CD14-positive monocyte (primary cell): ENCODE results near the gene VILL. TPM values are rescaled to one million over a fixed set of nuclear protein-coding genes. Genes with fewer than 3 reads are reported as not detected.

Source experiments
- DNase-seq, 3 donors: peaks; one replicate each; pipeline ENCODE4 v3.0.0-alpha.2; 2011 to 2022
- H2AFZ ChIP-seq: 2 replicates; pipeline ENCODE4 v1.6.0; 2012; ENCODE audit warnings: mild to moderate bottlenecking, low read depth, low read length, inconsistent platforms; ENCODE audit not compliant: insufficient read depth, poor library complexity, severe bottlenecking
- H3K27ac ChIP-seq, 2 donors: 1 replicate in 1 of 2; 2 replicates in 1 of 2; pipeline ENCODE4 v1.5.1; 2012 to 2013; ENCODE audit warnings: low read length in 2 of 2, control low read depth in 1 of 2, inconsistent platforms in 1 of 2, low read depth in 1 of 2, mild to moderate bottlenecking in 1 of 2
- H3K27me3 ChIP-seq, 2 donors: one replicate each; pipeline versions ENCODE4 v1.6.0 to v1.6.1; 2011 to 2013; ENCODE audit warnings: low read length in 2 of 2; ENCODE audit not compliant: control insufficient read depth in 2 of 2, insufficient read depth in 2 of 2
- H3K36me3 ChIP-seq, 2 donors: replicated peaks in 1 of 2; 1 replicate in 1 of 2; 2 replicates in 1 of 2; pipeline versions ENCODE4 v1.5.1 to v1.6.1; 2012 to 2013; ENCODE audit warnings: low read length in 2 of 2, control low read depth in 1 of 2, inconsistent platforms in 1 of 2, mild to moderate bottlenecking in 1 of 2; ENCODE audit not compliant: insufficient read depth in 2 of 2, control insufficient read depth in 1 of 2
- H3K4me1 ChIP-seq, 2 donors: 1 replicate in 1 of 2; 2 replicates in 1 of 2; pipeline versions ENCODE4 v1.5.1 to v1.6.1; 2012 to 2013; ENCODE audit warnings: low read length in 2 of 2, control low read depth in 1 of 2, inconsistent platforms in 1 of 2, mild to moderate bottlenecking in 1 of 2, moderate library complexity in 1 of 2; ENCODE audit not compliant: insufficient read depth in 2 of 2, control insufficient read depth in 1 of 2
- H3K4me2 ChIP-seq: replicated peaks from 2 replicates; pipeline ENCODE3; 2012; ENCODE audit warnings: low read length, moderate library complexity, mild to moderate bottlenecking; ENCODE audit not compliant: poor library complexity, severe bottlenecking; ENCODE audit errors: extremely low read depth
- H3K4me3 ChIP-seq, 3 experiments: fragments of 200-600 bp in 1 of 3; sonication (generic) in 1 of 3; replicated peaks in 1 of 3; 1 replicate in 2 of 3; 2 replicates in 1 of 3; pipeline ENCODE4 v1.5.1; 2011 to 2013; ENCODE audit warnings: low read length in 3 of 3, mild to moderate bottlenecking in 3 of 3, control low read depth in 2 of 3, low read depth in 2 of 3, inconsistent platforms in 1 of 3, moderate library complexity in 1 of 3
- H3K79me2 ChIP-seq: 2 replicates; pipeline ENCODE4 v1.6.0; 2012; ENCODE audit warnings: mild to moderate bottlenecking, control low read depth, inconsistent platforms, low read length, moderate library complexity; ENCODE audit not compliant: insufficient read depth
- H3K9ac ChIP-seq: 2 replicates; pipeline ENCODE4 v1.6.0; 2017; ENCODE audit warnings: low read length, mild to moderate bottlenecking; ENCODE audit not compliant: insufficient read depth, poor library complexity, severe bottlenecking
- H3K9me3 ChIP-seq, 2 donors: replicated peaks in 1 of 2; 1 replicate in 1 of 2; 2 replicates in 1 of 2; pipeline versions ENCODE4 v1.5.1 to v1.6.1; 2012 to 2013; ENCODE audit warnings: low read length in 2 of 2, control low read depth in 1 of 2; ENCODE audit not compliant: control insufficient read depth in 1 of 2, insufficient read depth in 1 of 2
- H4K20me1 ChIP-seq: 2 replicates; pipeline ENCODE4 v1.6.0; 2012; ENCODE audit warnings: mild to moderate bottlenecking, low read length, control low read depth, moderate library complexity; ENCODE audit not compliant: insufficient read depth
- H3K27ac Mint-ChIP-seq, 7 donors: one replicate each; pipeline ENCODE4 v1.8.0; 2020; ENCODE audit warnings: mild to moderate bottlenecking in 7 of 7, mixed read lengths in 7 of 7, moderate library complexity in 6 of 7, inconsistent platforms in 2 of 7
- H3K27me3 Mint-ChIP-seq, 3 donors: one replicate each; pipeline ENCODE4 v1.8.0; 2021 to 2022; ENCODE audit warnings: low read depth in 3 of 3, mild to moderate bottlenecking in 3 of 3, mixed read lengths in 3 of 3, moderate library complexity in 3 of 3, inconsistent platforms in 1 of 3
- H3K36me3 Mint-ChIP-seq, 2 donors: one replicate each; pipeline ENCODE4 v1.8.0; 2020; ENCODE audit warnings: mixed read lengths in 2 of 2, inconsistent platforms in 1 of 2, mild to moderate bottlenecking in 1 of 2
- H3K4me1 Mint-ChIP-seq: one replicate; pipeline ENCODE4 v1.8.0; 2020; ENCODE audit warnings: mild to moderate bottlenecking, mixed read lengths
- H3K4me3 Mint-ChIP-seq, 2 donors: one replicate each; pipeline ENCODE4 v1.8.0; 2020; ENCODE audit warnings: mild to moderate bottlenecking in 2 of 2, mixed read lengths in 2 of 2, moderate library complexity in 1 of 2
- H3K9me3 Mint-ChIP-seq, 7 donors: one replicate each; pipeline ENCODE4 v1.8.0; 2020 to 2022; ENCODE audit warnings: mixed read lengths in 7 of 7, mild to moderate bottlenecking in 6 of 7, moderate library complexity in 6 of 7, inconsistent platforms in 2 of 7
- WGBS: methylation state at CpG from one replicate; pipeline ENCODE4 v1.1.5; 2013; ENCODE audit warnings: missing lambda C conversion rate; ENCODE audit not compliant: insufficient coverage; 5-methylcytosine and 5-hydroxymethylcytosine counted together
- intact Hi-C, 2 donors: fragments of 100-400 bp; cut with micrococcal nuclease; formaldehyde crosslinking; loops; one replicate each; pipeline versions ENCODE4 v1.15.0 to v1.15.1; 2023
- polyA plus RNA-seq, 3 donors: library from polyadenylated mRNA; depleted of rRNA in 1 of 3; unstranded in 2 of 3; stranded (reverse) in 1 of 3; fragments of 300-500 nt in 2 of 3; fragments of >200 nt in 1 of 3; fragmentation: Illumina TruSeq in 2 of 3; gene quantifications; 1 replicate in 2 of 3; 2 replicates in 1 of 3; pipeline ENCODE4 v1.2.3, GENCODE V29; 2012 to 2021
- TF ChIP-seq, protein P1 (sequence below): fragments of 200-600 bp; IDR thresholded peaks from one replicate; pipeline ENCODE4 v1.8.0; 2022; ENCODE audit warnings: antibody characterized with exemption, mild to moderate bottlenecking

The VILL gene
- polyA plus RNA-seq, 3 donors, result 4.4 to 29.1 (median 7.4) TPM

DNA sequence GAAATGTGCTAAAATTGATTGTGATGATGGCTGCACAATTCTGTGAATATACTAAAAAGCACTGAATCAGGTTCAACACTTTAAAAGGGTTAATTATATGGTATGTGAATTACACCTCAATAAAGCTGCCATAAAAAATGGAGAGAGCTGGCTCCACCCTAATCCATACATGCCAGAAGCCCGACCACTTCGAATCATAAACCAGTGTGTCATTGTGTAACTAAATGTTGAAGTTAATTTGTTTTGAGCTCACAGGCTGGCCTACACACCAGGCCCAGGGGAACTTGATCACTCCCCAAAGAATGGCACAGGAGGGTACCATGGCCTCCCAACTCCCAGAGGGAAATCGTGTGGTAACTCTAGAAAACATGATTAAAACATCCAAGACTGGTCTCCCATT, 24.9 kb downstream of the VILL start:
- intact Hi-C loops, result no loop called here
- peaks cover 30 to 45% of the 10 kb centered on the region in 2 donors for H3K36me3 Mint-ChIP-seq

DNA sequence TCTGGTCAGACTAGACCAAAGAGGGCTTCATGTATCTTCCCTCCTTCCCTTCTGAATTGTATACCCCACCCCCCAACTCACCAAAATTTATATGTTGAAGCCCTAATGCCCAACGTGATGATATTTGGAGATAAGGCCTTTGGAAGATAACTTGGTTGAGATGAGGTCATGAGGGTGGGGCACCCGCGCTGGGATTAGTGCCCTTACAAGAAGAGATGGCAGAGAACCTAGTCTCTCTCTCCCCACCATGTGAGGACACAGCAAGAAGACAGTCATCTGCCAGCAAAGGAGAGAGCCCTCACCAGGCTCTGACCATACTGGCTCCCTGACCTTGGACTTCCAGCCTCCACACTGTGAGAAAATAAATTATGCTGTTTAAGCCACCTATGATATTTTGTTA, 25.4 kb downstream of the VILL start:
- no peak for DNase-seq
- H3K4me1 ChIP-seq, result peaks cover 12 to 16% of the 10 kb centered on the region in 2 donors
- intact Hi-C loops, result no loop called here
- no CpG with 5 or more reads among the region's 3 CpGs for WGBS
- peaks cover 6 to 9% (median 8%) of the 10 kb centered on the region in 7 donors for H3K9me3 Mint-ChIP-seq
- peaks cover 0 to 3% (median 2%) of the 10 kb centered on the region in 3 donors for H3K27me3 Mint-ChIP-seq
- peaks cover 30 to 45% of the 10 kb centered on the region in 2 donors for H3K36me3 Mint-ChIP-seq
- no peaks in the 10 kb centered on the region for H4K20me1 ChIP-seq
- TF ChIP-seq, protein P1, sequence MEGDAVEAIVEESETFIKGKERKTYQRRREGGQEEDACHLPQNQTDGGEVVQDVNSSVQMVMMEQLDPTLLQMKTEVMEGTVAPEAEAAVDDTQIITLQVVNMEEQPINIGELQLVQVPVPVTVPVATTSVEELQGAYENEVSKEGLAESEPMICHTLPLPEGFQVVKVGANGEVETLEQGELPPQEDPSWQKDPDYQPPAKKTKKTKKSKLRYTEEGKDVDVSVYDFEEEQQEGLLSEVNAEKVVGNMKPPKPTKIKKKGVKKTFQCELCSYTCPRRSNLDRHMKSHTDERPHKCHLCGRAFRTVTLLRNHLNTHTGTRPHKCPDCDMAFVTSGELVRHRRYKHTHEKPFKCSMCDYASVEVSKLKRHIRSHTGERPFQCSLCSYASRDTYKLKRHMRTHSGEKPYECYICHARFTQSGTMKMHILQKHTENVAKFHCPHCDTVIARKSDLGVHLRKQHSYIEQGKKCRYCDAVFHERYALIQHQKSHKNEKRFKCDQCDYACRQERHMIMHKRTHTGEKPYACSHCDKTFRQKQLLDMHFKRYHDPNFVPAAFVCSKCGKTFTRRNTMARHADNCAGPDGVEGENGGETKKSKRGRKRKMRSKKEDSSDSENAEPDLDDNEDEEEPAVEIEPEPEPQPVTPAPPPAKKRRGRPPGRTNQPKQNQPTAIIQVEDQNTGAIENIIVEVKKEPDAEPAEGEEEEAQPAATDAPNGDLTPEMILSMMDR, result no peak
- no peak overlapping the region for H3K4me3 ChIP-seq
- no peak overlapping the region for H3K27ac Mint-ChIP-seq
- H3K27me3 ChIP-seq, result no peaks in the 10 kb centered on the region
- H3K36me3 ChIP-seq, result peaks cover 10 to 17% of the 10 kb centered on the region in 2 donors
- H3K9ac ChIP-seq, result no peak overlapping the region
- H2AFZ ChIP-seq, result no peak overlapping the region
- no peak overlapping the region for H3K4me2 ChIP-seq
- no peak overlapping the region for H3K4me3 Mint-ChIP-seq
- H3K4me1 Mint-ChIP-seq, result peaks cover 19% of the 10 kb centered on the region
- H3K27ac ChIP-seq, result no peak overlapping the region
- peaks cover 0 to 5% of the 10 kb centered on the region in 2 donors for H3K9me3 ChIP-seq
- no peaks in the 10 kb centered on the region for H3K79me2 ChIP-seq

More for the DNA sequence above, 24.9 kb downstream of the VILL start:
- TF ChIP-seq, protein P1, result no peak
- Mint-ChIP-seq H3K4me1 (peaks cover 22% of the 10 kb centered on the region), H3K27me3 (peaks cover 0 to 3% (median 2%) of the 10 kb centered on the region in 3 donors), H3K9me3 (peaks cover 6 to 9% (median 8%) of the 10 kb centered on the region in 7 donors), H3K4me3 (no peak overlapping the region), H3K27ac (peak overlapping the region in 1 of 7 donors; percentile 32)
- WGBS, result 100% methylated on average over 1 of the region's 3 CpGs
- H3K27me3 ChIP-seq, result no peaks in the 10 kb centered on the region
- H3K4me1 ChIP-seq, result peaks cover 12 to 16% of the 10 kb centered on the region in 2 donors
- no peak overlapping the region for H3K4me3 ChIP-seq
- no peak for DNase-seq
- peaks cover 10 to 17% of the 10 kb centered on the region in 2 donors for H3K36me3 ChIP-seq
- no peak overlapping the region for H3K9ac ChIP-seq
- no peak overlapping the region for H2AFZ ChIP-seq
- H3K79me2 ChIP-seq, result no peaks in the 10 kb centered on the region
- no peaks in the 10 kb centered on the region for H4K20me1 ChIP-seq
- peaks cover 0 to 5% of the 10 kb centered on the region in 2 donors for H3K9me3 ChIP-seq
- H3K4me2 ChIP-seq, result no peak overlapping the region
- no peak overlapping the region for H3K27ac ChIP-seq
